ENCODE data around the gene CYP1B1.

CYP1B1 gene

GRCh38 chr2:38097258-38097987 lies 21.5 kb upstream of the CYP1B1 start:
- no peak for TF ChIP-seq MYC (IDR thresholded peaks at IDR 0.05; ENCODE audit: low read depth, low read length)
- no peak for TF ChIP-seq MAX (IDR thresholded peaks at IDR 0.05; ENCODE audit: low read depth, low read length)
- TF ChIP-seq CTCF (IDR thresholded peaks at IDR 0.05; ENCODE audit: low read depth, low read length): no peak
- TF ChIP-seq POLR2A (IDR thresholded peaks at IDR 0.05; ENCODE audit: extremely low read depth, insufficient read length): no peak
- H3K4me3 ChIP-seq (ENCODE audit: low read depth, low read length): no peak overlapping the region
- DNase-seq (ENCODE audit: low read depth): peak; percentile 25

GRCh38 chr2:38095996-38096861 lies 20.3 kb upstream of the CYP1B1 start:
- DNase-seq (ENCODE audit: low read depth): peak; percentile 98
- no peak for TF ChIP-seq CTCF (IDR thresholded peaks at IDR 0.05; ENCODE audit: low read depth, low read length)
- no peak for TF ChIP-seq POLR2A (IDR thresholded peaks at IDR 0.05; ENCODE audit: extremely low read depth, insufficient read length)
- no peak for TF ChIP-seq MYC (IDR thresholded peaks at IDR 0.05; ENCODE audit: low read depth, low read length)
- TF ChIP-seq MAX (IDR thresholded peaks at IDR 0.05; ENCODE audit: low read depth, low read length): no peak
- peak overlapping the region; percentile 27 for H3K4me3 ChIP-seq (ENCODE audit: low read depth, low read length)

- DNase-seq (ENCODE audit: low read depth): no peak
- peak overlapping the region; percentile 27 for H3K4me3 ChIP-seq (ENCODE audit: low read depth, low read length)
- no peak for TF ChIP-seq MAX (IDR thresholded peaks at IDR 0.05; ENCODE audit: low read depth, low read length)
- TF ChIP-seq MYC (IDR thresholded peaks at IDR 0.05; ENCODE audit: low read depth, low read length): no peak
- TF ChIP-seq POLR2A (IDR thresholded peaks at IDR 0.05; ENCODE audit: extremely low read depth, insufficient read length): no peak
- no peak for TF ChIP-seq CTCF (IDR thresholded peaks at IDR 0.05; ENCODE audit: low read depth, low read length)
Observed at GRCh38 chr2:38095079-38095995, 19.4 kb upstream of the CYP1B1 start.

GRCh38 chr2:38093527-38094165 lies 17.7 kb upstream of the CYP1B1 start:
- DNase-seq (ENCODE audit: low read depth): peak; percentile 88
- TF ChIP-seq CTCF (IDR thresholded peaks at IDR 0.05; ENCODE audit: low read depth, low read length) (no peak), POLR2A (IDR thresholded peaks at IDR 0.05; ENCODE audit: extremely low read depth, insufficient read length) (no peak), MAX (IDR thresholded peaks at IDR 0.05; ENCODE audit: low read depth, low read length) (no peak), MYC (IDR thresholded peaks at IDR 0.05; ENCODE audit: low read depth, low read length) (no peak)
- no peak overlapping the region for H3K4me3 ChIP-seq (ENCODE audit: low read depth, low read length)
